CD4-positive, alpha-beta T cell treated with Interferon gamma for 1 hour (primary cell): Measurements from ENCODE around the gene PRKAB2.
"Not testable (repeated sequence)": the region's sequence is repeated elsewhere in the genome, so short reads cannot be mapped to it uniquely, and the experiment has no call there.

ENCODE experiments used
- DNase-seq: peaks from one replicate; pipeline ENCODE4 v3.0.0-alpha.2; 2020

The PRKAB2 gene

GRCh38 chr1:147171399-147172167 lies 687 bp downstream of the PRKAB2 start:
- DNase-seq: no peak

DNA sequence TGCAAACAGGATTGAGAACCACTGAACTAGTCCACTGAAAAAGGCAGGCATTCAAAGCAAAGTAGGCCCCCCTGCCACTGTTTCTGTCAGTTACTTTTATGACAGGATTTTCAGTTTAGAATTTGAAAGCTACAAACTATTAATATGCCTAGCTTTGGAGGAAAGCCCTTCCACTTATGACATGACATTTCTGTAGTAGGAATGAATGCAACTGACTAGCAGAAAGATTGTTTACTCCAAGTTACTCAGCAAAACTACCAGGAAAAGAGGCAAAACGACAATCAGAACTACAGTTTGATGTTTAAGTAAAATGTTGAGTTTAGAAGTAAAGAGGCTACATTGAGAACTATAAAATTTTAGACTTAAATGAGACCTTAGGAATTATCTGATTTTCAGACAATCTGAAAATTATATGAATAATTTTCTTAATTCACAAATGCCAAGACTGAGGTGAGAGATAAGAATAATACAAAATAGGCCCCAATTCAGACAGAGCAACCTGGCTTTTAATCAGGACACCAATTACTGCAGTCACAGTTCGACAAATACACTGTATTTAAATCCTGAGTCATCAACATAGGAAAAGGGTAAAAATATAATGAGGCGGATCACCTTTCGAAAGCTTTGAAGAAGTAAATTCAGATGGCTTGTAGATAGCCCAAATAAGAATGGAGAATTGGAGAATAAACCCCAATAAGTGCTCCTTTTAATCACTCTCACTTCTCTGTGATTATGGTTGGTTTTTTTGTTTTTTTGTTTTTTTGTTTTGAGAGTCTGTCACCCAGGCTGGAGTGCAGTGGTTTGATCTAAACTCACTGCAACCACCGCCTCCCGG lies 2.2 kb downstream of the PRKAB2 start:
- no peak for DNase-seq

GRCh38 chr1:147169171-147169570 lies 3.1 kb downstream of the PRKAB2 start:
- DNase-seq: no peak

- DNase-seq: no peak
Measured at GRCh38 chr1:147168626-147169058, 3.6 kb downstream of the PRKAB2 start.

- no peak for DNase-seq
Measured at GRCh38 chr1:147167365-147167764, 4.9 kb downstream of the PRKAB2 start.

DNA sequence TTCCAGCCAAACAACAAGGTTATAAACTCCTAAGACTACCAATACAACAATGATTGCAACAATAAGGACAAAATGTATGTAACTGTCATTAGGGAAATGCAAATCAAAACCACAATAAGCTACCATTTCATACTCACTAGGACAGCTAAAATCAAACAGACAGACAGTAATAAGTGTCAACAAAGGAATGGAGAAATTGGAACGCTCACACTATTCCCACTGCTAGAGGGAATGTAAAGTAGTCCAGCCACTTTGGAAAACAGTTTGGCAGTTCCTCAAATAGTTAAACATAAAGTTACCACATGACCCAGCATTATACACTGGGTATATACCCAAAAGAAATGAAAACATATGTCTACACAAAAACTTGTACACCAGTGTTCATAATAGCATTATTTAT lies 9.3 kb downstream of the PRKAB2 start:
- DNase-seq: no peak

DNA sequence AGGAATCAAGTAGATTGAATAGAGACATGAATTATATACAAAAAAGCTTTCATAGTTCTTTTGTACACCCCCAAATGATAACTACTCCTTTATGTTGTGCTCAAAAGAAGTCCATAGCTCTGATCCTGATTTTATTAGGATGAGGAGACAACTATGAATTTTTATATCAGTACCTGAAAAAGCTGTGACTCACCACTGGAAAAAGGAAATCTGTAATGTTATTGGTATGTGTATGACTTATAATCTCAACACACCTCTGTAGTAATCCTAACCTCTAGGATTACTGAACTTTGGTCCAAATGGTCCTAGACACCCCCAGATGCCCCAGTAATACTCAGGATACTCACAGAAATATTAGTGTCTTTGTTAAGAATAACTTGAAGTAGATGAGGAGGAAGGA lies 10.2 kb downstream of the PRKAB2 start:
- no peak for DNase-seq

GRCh38 chr1:147157116-147157515 lies 15.2 kb downstream of the PRKAB2 start:
- DNase-seq: not testable (repeated sequence)

DNA sequence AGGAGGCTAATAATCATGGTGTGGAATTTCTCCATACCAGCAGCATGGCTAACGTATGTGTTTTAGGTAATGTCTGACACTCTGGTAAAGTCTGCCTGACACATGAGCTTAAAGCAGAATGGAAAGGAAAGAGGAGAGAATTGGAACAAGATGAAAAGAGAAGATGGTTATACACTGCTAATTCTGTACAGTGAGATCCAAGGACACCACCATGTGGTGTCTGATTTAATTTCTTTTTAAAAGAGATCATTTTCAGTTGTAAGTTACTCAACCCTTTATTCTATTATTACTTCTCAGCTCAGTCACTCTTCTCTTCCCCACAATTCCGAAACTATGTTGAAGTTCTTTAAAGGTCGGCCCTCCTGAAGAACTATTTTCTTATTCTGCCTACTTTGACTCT lies 15.6 kb downstream of the PRKAB2 start:
- DNase-seq: no peak

DNA sequence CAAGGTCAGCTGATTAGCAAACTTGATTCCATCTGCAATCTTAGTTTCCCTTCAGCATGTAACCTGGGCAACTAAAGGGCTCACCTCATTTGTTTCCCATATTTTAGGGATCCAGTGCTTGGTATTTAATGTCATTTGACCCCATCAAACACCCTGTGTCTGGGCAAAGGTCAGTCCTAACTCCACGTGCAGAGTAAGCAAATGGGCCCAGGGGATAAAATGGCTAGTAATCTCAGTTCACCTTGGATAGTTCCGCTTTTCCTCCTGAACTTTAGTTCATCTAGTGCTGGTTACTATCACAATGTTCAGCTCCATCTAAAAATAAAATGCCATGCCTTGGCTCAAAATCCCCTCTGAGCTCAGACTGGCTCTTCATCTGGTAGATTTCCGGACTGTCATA lies 19.5 kb downstream of the PRKAB2 start:
- DNase-seq: no peak

- DNase-seq: no peak
Measured at GRCh38 chr1:147151244-147151643, 21.0 kb downstream of the PRKAB2 start.

DNA sequence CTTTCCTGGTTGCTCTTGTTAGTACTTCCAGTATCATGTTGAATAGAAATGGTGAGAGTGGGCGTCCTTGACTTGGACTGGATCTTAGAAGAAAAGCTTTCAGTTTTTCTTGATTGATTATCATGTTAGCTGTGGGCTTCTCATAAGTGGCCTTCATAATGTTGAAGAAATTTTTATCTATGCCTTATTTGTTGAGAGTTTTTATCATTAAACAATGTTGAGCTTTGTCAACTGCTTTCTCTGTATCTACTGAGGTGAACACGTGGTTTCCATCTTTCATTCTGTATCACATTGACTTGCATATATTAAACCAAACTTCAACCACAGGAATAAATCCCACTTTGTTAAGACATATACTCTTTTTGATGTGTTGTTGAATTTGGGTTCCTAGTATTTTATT lies 29.4 kb downstream of the PRKAB2 start:
- DNase-seq: no peak

GRCh38 chr1:147130721-147131120 lies 41.5 kb downstream of the PRKAB2 start:
- not testable (repeated sequence) for DNase-seq

GRCh38 chr1:147129116-147129873 lies 43.0 kb downstream of the PRKAB2 start:
- no peak for DNase-seq

DNA sequence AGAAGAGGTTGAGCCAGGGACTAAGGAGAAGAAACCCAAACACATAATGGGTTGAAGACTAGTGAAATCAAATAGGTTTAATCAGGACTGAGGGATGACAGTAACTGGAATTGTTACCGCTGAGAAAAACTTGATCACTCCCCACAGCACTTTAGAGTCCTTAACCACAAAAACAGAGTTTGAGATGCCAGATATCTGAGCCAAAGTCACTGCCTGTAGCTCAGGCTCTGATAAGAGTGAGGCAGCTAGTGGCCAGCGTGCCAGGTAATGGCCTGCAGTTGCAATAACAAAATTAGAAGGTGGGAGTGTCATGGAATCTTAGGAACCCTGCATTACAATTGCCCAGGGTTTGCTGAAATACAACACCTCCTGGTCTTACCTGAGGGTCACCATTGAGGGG lies 48.0 kb downstream of the PRKAB2 start:
- DNase-seq: no peak

DNA sequence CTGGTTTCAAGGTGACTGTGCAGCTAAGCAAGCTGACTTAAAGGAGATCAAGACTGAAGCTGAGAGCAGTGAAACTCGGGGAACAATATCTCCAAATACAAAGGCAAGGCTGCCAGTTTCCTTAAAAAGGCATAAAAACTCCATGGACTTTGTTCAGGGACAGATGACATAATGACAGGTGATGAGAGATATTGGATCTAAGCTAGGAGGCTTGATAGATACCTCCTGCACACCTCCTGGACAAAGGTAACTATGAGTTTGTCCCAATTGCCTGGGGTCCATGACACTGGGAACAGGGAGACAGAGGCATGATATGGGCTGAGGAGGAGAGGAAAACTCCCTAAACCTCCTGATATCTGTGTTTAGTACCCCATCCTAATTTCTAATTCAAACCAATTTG lies 55.2 kb downstream of the PRKAB2 start:
- DNase-seq: no peak

DNA sequence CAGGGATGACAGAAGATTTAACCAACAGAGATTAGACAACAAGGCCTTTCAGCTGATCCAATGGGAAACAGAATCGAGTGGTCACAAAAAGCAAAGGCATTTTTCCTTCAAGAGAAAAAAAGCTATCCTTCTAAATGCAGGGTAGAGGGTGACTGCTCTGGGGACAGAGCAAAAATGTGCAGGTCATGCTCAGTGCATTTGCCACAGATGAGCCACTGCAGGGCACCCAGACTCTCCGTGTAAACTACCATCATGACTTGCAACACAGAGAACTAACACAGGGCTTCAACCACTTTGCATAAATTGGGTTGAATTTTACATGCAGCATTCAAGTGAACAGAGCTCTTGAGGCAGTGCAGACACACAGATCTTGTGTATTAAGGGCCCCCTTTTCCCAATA lies 56.8 kb downstream of the PRKAB2 start:
- DNase-seq: no peak

- DNase-seq: not testable (repeated sequence)
Measured at GRCh38 chr1:147115079-147115478, 57.2 kb downstream of the PRKAB2 start.

GRCh38 chr1:147114353-147114752 lies 57.9 kb downstream of the PRKAB2 start:
- not testable (repeated sequence) for DNase-seq

DNA sequence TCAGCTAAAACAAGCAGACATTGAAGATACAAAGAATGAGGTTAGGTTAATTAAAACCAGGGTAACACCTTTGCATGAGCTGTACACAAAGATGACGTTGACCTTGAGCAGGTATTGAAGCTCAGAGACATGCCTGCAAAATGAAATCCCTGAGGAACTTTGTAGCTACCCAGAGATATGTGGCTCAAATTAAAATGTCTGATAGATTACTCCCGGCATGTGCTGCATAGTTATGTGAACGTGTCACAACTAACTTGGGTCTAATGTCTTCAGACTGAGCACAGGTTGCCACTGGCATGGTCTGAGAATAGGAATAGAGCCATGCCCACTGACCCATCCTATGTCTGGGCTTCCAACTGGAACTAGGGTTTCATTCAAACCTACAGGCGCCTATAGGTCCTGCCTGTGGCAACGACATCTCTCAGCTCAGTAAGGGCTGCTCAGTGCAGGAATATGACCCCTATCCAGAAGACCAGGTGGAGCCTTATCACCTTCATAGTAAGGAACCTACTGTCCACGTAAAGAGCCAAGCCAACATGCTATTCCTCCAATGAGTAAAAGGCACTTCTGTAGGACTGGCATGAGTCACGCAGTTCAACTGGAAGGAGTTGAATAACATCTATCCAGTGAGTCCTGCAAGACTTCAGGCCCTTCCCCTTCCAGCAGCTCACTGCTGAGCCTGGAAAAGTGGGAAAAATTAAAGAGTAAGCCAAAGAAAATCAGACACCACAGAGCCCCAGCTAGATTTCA lies 60.7 kb downstream of the PRKAB2 start:
- no peak for DNase-seq

GRCh38 chr1:147110872-147111271 lies 61.4 kb downstream of the PRKAB2 start:
- DNase-seq: no peak

DNA sequence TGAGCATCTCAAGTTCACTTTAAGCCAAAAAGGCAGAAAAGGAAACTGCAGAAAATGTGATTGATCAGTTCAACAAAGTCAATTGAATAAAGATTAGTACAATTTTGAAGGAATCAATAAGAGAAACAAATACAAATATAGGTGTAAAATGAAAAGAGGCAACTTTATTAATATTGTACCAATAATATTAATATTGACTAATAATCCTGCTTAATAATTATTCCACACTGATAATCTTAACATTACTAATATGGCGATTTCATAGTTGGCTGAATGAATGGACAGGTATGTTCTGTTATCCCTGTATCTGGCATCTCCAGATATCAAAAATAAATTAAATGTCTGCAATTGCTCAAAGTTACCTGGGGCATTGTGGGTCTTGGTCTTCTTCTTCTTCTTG lies 61.8 kb downstream of the PRKAB2 start:
- no peak for DNase-seq

GRCh38 chr1:147109762-147110161 lies 62.5 kb downstream of the PRKAB2 start:
- DNase-seq: no peak
